NCI-H82 treated with DMSO at 0.1 percent for 48 hours (cell line): ENCODE measurements around the gene ALDH4A1.
A peak's percentile ranks its signal among the peaks of the same experiment; 100 is the strongest.

Experiments used
- DNase-seq: peaks from one replicate; lab custom pipeline; 2025; ENCODE audit not compliant: unreplicated experiment; lab: John Stamatoyannopoulos, UW

ALDH4A1 gene

DNA sequence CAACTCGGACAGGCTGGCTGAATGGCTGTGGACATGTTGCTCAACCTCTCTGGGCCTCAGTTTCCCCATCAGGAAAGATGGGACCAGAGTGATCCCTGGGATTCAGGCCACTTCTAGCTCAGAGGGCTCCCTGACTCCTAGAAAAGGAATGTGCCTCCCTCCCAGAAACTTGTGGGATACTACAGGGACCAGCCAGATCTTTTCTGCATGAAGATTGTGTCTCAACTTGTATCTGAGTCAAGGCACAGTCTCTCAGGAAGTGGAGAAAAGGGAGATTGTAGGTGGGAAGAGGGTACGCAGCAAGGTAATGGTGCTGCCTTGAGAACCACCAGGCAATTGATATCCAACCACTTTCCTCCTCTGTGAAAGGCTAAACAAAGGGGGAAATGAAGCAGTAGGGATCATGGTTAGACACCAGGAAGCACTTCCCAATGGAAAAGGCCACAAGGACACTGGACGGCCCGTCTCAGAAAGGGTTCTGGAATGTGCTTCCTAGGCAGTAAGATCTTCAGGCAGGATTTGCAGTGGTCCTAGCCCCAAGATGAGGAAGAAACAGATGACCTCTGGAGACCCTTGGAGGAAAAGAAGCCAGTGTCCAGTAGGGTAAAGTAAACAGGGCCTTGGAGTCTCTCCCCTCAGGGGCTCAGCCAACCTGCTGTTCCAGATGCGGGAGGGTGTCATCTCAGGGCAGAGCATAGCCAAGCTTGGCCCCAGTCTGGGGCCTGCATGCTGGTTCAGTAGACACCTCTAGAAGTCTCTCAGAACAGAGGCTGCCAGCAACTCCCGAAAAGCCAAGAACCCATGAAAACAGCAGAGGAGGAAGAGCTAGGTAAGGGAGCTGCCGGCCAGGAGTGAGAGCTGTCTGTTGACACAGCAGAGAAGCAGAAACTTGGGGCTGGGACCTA is 37.3 kb upstream of the ALDH4A1 start:
- no peak for DNase-seq

DNA sequence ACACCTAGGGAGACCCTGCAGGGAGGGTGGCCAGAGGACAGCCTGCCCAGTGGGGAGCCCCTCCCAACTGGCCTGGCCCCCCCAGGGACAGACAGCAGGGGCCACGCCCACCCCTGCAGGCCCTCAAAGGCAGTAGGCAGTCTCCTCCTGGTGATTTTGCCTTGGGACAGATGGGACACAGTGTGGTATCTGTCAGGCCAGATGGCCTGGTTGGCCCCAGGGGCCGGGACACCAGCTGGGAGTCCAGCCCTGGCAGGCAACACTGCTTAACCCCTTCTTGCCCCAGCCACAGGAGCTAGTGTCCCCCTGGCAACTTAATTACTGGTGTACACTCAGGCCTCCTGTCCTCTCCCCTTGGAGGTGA is 36.3 kb upstream of the ALDH4A1 start:
- DNase-seq, result peak; percentile 89

DNA sequence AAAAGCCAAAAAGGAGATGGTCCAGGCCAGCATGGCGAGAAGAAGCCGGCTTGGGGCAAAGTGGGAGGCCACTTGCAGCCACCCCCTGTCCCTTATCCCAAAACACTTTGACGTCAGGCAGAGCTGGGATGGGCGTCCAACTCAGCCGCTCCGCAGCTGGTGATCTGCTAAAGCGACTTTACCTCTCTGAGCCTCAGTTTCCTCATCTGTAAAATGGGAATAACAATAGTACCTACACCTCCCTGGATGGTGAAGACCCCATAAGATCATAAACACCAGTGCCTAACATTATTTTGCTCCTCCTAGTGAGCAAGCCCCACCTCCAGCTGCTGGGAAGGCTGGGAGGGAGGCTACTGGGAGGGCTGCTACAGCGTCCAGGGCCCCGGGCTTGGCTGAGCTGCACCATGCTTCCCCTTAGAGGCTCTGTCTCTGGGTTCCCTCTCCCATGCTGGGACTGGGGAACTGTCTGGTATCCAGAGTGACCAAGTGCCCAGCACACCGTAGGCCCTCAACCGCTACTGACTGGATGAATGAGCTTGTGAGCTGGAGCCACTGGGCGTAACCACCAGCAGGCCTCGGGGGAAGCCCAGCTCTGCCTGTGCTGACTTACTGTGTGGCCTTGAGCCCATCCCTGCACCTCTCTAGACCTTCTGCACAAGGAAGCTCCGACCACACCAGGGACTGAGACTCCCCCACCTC is 35.8 kb upstream of the ALDH4A1 start:
- DNase-seq, result peak; percentile 70

DNA sequence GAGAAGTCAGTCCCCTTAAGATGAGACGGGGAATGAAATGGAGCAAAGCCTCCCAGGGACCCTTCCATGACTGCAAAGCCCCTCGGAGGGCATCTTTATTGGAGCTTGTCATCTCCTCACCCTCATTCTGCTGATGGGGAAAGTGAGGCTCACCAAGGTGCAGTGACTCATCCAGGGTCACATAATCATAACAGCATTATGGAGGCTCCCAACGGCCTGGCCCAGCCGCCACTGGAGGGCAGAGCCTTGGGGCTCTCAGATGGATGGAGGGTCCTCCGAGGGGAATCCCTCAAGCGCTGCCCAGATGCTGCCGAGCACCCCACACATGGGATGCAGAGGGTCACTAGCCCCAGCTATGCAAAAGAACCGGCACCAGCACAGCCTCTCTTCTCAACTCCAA is 35.2 kb upstream of the ALDH4A1 start:
- no peak for DNase-seq

DNA sequence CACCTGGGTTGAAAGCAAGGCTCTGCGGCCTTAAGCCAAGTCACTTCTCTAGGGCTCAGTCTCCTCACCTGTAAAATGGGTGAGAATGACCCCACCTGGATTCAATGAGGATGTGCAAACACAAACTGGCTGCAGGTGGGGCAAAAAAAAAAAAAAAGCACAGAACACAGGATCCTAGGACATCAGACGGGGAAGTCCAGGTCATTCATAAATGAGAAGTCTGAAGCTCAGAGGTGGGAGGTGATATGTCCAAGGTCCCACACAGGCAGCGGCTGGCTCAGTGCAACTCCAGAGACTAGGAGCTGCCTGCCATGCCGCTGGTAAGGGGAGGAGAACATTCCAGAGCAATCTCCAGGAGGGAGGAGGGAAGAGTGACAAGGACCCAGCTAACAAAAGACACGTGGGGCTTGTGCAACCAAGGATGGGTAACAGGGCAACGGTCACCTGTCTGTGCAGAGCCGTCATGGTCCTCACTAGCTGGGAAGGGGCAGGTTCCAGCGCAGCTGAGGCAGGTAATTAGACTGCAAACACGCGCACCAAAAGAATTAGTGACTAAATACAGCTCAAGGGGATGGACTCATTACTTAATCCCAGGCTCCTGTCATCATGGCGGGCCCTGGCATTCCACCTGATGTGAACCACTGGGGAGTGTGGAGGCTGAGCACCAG is 34.6 kb upstream of the ALDH4A1 start:
- peak; percentile 44 for DNase-seq

DNA sequence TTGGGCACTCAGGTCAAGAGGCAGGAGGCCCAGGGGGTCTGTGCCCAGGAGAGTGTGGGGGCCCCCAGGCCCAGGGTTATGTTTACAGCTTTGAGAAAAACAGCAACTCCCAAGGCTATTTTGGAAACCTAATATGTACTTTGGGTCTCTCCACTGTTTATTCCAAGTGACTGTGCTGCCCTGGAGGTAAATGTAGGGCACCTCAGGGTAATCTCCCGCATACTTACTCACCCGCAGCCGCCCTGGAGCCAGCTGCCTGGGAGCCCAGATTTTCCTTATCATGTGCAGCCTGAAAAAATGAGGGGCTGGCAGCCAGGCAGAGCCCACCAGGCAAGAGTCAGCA is 34.1 kb upstream of the ALDH4A1 start:
- no peak for DNase-seq

DNA sequence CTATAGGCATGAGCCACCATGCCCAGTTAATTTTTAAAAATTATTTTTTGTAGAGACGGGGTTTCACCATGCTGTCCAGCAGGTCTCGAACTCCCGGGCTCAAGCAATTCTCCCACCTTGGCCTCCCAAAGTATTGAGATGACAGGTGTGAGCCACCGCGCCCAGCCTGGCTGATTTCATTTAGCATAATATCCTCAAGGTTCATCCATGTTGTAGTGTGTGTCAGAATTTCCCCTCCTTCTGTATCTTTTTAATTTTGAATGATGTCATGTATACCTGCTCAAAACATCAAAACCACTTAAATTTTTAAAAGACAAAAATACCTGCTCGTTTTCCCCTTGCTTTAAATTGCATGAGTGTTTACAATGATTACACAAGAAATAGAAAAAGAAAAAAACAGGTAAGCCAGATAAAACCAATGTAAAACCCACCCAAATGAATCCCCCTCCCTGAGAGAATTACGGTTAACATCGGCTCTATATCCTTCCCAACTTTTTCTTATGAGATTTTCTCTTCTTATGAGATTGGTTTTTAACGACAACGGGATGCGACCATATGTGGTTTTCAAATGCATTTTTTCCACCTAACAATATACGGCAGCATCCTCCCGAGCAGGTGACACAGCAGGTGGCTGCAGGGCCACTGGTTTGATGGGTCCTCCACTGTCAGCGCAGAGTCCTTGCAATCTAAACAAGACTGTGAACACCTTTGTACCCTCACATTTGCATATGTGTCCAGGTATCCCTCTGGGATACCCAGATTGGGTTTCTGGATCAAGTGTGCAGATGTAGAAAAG is 32.0 kb upstream of the ALDH4A1 start:
- no peak for DNase-seq

DNA sequence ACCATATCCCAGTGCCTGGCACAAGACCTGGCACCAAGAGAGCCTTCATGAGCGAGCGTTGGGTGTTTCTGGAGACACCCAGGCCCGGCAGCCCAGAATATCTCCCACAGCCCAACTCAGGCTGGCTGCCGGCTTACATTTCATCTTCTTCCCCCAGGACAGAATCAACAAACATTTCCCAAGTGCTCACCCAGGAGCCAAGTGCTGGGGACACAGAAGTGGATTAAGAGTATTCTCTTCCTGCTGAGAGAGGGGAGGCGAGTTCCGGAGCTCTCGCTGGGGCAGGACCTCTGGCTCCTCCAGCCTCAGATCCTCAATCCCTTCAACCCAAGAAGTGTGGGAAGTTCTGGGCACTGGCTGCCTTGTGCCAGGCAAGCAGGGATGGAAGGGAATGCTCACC is 30.5 kb upstream of the ALDH4A1 start:
- DNase-seq, result no peak

DNA sequence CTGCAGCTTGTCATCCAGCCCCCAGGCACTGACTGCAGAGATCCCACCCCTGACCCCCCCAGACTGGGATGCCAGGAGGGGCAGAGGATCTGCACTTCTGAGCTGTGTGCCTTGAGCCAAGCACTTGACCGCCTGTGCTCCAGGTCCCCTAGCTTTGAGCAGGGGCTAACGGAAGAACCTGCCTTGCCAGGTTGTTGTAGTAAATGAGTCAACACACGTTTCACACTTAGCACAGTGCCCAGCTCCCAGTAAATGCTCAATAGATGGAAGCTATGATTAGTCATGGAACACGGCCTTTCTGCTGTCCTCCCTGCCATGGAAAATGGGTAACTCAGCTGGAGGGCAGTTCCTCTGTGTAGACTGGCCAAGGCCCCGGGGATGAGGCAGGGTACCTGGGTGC is 30.0 kb upstream of the ALDH4A1 start:
- no peak for DNase-seq

DNA sequence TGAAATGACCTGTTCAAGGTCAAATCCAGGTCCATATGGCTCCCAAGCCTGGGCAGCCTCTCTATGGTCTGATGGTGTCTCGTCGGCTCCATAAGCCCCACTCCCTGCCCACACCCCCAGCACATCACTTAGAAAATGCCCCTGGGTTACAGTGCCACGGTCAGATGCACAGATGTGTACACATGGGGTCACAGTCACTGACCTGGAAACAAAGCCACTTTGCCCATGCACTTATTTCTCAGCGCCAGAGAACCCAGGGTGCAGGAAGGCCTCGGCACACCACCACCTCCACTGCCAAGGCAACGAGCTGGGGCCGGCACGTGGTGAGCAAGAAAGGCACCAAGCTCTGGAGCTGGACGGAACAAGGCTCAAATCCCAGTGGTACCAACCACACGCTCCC is 29.4 kb upstream of the ALDH4A1 start:
- no peak for DNase-seq

DNA sequence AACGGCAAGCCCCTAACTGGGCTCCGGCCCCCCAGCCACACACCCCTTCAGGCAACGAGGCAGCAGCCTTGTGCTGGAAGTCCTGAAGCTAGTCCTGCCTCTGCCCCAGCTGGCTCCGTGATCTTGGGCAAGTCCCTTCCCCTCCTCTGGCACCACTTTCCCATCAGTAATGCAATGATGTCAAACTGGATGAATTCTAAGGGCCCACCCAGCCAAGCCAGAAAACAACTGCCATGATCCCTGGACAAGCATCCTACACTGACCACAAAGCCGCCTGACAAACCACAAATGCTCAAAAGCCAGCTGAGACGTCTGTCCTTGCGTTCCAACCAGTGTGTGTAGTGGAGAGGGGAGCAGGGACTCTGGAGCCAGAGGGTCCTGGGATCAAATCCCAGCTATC is 27.3 kb upstream of the ALDH4A1 start:
- DNase-seq, result no peak

DNA sequence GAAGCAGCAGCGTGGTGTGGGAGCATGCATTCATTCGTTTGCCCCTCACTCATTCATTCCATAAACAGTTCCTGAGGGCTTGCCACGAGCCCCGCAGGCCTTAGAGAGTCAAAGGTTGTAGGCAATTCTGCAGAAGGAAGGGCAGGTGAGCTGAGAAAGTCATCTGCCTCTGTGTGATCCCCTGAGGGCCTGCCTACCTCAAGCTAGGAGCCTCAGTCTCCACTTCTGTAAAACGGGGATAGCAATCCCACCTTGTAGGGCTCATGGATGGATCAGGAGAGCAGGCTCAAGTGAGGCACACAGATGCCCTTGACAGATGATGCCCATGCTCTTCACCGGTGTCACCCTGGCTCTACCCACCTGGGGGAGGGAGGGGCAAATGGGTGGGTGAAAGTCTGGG is 26.6 kb upstream of the ALDH4A1 start:
- DNase-seq, result no peak

DNA sequence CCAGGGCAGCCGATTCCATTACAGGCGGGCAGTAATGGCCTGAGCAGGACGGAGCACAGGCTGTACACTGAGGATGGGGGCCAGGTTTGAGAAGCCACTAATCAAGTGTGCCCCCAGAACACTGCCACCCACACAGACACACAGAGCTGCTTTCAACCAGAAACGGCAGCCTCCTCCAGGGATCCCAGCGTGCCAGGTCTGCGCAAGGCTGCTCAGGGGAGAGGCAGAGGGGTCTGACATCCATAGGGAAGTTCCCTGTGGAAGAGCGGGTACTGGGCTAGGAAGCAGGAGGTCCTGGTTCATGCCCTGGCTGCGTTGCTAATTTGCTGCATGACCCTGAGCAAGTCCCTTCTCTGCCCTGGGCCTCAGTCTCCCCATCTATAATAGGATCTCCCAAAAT is 26.1 kb upstream of the ALDH4A1 start:
- DNase-seq, result no peak

DNA sequence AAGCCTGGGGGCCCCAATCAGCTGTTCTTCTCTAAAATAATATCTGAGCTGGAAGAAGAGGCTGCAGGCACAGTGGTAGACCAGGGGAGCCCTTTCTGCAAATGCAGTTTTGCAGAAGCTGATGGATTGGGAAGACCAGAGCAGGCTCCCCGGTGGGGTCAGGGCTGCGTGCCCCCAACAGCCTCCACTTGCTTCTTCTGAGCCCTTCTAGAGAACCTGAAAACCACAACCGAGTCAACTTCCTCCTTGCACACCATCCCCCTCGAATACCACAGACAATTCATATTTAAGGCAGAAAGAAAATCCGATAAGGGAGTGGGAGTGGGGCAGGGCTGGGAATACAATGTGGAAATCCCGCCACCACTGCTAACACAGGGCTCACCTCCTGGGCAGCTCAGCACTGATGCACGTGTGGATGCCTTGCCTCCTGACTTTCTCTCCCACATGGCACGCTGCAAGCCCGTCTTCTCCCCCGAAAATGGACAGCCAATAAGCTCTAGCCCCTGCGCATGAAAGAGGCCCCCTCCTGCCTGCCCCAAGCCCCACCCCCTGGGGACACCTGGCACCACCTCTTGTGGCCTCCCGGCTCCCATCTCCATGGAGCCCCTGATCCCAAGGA is 25.4 kb upstream of the ALDH4A1 start:
- peak; percentile 21 for DNase-seq

DNA sequence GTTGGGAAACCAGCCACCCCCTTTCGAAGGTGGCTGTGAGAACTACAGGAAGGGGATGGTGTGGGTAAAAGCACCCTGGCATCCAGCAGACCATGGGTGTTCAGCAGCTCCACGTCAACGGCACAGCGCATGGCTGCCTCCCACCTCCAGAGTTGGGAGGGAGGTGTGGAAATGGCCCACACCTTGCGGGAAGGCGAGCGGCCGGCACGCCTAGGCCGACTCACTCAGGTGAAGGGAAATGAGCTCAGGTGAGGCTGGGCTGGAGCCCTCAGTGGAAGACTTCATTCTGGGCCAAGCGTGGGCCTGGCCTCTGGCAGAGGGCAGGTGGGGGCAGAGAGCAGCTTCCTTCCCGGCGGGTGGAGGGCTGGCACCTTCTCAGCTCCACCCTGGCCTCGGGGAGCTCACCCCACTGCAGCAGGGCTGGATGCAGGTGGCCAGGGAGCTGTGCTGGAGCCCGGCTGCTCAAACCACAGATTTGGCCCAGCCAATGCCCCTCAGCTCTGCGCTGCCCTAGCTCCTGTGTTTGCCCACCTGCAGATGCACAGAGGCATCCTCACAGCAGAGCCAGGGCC is 24.8 kb upstream of the ALDH4A1 start:
- no peak for DNase-seq

DNA sequence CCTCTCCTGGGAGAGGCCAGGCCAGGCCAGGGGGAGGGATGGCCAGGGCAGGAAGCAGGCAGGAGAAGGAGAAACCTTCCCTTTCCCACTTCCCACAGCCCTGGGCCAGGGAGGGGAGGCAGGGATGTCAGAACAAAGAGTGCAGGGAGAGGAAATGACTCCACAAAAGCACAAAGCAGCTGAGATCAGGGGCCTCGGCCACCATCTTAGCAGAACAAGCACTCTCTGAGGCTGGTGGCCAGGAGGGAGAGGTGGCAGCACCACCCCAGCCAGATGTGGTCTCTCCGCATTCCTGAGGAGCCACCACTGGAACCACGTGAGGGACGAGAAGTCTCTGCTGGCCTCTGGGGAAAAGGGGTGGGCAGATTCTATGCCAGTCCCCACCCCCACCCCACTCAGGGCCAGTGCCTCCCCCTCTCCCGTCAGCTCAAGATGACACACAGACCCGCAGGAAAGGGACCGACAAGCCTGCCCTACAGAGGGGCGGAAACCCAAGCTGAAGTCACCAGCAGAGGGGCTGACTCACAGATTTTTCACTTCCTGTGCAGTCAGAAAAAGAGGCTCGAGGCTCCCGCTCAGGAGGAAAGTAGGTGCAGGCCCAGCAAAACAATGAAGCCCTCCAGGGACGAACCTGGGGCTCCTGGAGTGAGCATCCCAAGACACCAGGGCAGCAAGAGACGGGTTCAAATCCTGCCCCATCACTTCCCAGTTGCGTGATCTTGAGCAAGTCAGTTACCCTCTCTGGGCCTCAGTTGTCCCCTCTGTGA is 24.1 kb upstream of the ALDH4A1 start:
- no peak for DNase-seq

DNA sequence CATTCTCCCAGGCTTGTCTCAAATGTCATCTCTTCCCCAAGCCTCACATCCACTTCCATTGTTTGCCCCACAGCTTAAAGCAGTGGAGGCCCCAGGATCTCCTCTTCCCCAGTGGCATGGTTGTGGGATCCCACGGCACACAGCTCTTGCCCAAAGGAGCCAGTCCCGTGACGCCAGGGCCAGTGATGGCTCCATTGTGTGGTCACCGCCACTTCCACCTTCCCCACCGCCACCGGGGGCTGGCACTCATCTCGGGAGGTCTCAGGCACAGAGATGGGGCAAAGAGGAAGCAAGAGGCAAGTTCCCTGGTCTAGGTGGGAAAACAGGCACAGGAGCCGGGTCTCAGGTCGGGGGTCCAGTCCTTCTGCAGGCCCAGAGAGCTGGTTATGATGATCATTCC is 22.9 kb upstream of the ALDH4A1 start:
- no peak for DNase-seq

DNA sequence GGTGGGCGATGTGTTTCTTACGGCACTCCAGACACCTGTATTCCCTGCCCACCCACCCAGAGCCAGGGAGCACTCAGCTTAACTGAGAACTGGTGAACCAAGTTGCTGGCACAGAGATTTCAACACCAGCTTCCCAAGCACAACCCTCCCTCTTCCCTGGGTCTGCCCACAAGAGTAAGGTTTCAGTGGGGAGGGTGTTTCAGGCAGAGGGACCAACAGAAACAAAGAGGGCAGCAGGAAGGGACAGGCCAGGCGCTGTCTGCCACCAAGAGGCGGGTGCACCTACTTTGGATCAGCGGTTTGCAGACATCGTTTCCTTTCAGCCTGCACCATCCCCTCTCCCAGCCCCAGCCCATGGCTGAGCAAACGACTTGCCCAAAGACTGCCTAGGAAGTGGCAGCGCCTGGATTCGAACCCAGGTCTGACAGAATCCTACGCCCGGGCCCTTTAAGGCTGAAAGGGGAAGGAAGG is 21.9 kb upstream of the ALDH4A1 start:
- no peak for DNase-seq

DNA sequence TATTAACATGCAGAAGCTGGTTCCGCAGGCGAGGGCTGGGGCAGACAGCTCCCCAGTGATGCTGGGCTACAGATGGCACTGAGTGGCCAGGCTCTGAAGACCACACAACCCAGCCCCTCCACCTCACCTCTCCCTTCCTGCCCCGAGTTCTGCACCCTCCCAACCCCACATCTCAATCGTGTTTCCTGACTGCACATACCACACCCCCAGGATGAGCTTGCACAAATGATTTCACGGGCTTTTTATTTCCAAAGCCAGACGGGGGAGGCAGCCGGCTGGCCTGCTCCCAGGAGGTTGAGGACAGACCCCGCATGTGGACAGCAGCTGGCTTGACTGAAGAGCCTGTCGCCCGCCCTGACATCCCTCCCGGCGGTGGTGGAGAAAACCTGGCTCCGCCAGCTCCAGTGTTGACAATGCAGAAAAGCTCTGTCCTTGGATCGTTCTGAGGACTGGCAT is 21.4 kb upstream of the ALDH4A1 start:
- DNase-seq, result no peak
